ENCODE results near the gene SPATA3. TPM values are rescaled to one million over a fixed set of nuclear protein-coding genes. Genes with fewer than 3 reads are reported as not detected.
A peak's percentile ranks its signal among the peaks of the same experiment; 100 is the strongest.

SPATA3 gene
- total RNA-seq, 1 donor from 2014 or later: not detected

GRCh38 chr2:230972046-230972445 lies 23.9 kb upstream of the SPATA3 start:
- no peaks in the 10 kb centered on the region for H3K9me3 ChIP-seq
- H3K4me1 ChIP-seq: no peaks in the 10 kb centered on the region
- ATAC-seq (no peak), DNase-seq (no peak)
- H3K27me3 ChIP-seq: no peaks in the 10 kb centered on the region
- H3K27ac ChIP-seq: no peak overlapping the region
- no peaks in the 10 kb centered on the region for H3K36me3 ChIP-seq
- no peak overlapping the region for H3K4me3 ChIP-seq
- intact Hi-C loops (cut with DNase I): no loop called here
- TF ChIP-seq, protein P1, sequence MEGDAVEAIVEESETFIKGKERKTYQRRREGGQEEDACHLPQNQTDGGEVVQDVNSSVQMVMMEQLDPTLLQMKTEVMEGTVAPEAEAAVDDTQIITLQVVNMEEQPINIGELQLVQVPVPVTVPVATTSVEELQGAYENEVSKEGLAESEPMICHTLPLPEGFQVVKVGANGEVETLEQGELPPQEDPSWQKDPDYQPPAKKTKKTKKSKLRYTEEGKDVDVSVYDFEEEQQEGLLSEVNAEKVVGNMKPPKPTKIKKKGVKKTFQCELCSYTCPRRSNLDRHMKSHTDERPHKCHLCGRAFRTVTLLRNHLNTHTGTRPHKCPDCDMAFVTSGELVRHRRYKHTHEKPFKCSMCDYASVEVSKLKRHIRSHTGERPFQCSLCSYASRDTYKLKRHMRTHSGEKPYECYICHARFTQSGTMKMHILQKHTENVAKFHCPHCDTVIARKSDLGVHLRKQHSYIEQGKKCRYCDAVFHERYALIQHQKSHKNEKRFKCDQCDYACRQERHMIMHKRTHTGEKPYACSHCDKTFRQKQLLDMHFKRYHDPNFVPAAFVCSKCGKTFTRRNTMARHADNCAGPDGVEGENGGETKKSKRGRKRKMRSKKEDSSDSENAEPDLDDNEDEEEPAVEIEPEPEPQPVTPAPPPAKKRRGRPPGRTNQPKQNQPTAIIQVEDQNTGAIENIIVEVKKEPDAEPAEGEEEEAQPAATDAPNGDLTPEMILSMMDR (IDR thresholded peaks at IDR 0.05): no peak

DNA sequence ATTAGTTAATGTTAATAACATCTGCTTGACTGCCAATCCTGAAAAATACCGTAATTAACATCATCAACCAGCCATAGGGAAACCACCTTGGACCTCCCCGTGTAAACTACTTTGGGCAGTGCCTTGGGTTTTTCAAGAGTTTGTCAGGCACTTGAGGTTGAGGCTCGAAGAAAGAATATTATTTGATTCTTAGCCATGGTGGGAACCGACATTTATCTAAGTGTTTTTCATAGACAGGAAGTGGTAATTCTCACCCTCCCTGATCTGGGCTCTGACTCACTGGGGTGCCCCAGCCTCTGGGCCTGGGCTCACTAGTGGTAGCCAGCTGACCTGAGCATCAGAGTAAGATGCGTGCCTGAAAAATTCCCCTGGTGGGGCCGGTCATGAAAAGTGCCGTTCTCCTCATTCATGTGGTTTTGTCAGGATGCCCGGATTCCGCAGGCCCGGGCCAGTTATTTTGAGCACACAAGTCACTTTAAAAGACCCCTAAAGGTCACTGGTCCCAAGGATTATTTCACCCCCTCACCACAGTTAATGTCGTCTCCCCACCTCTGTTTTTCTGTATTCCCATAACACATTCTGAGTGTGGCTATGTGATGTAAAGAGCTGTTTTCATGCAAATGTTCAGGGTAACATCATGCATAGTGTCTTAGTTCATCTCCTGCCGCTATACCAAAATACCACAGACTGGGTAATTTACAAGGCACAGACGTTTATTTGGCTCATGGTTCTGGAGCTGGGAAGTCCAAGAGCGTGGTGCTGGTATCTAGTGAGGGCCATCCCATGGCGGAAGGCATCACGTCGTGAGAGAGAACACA lies 21.6 kb upstream of the SPATA3 start:
- DNase-seq (no peak), ATAC-seq (peak; percentile 78)
- TF ChIP-seq, protein P1 (IDR thresholded peaks at IDR 0.05): no peak
- H3K27ac ChIP-seq: no peak overlapping the region
- H3K27me3 ChIP-seq: no peaks in the 10 kb centered on the region
- no peaks in the 10 kb centered on the region for H3K4me1 ChIP-seq
- H3K36me3 ChIP-seq: no peaks in the 10 kb centered on the region
- H3K4me3 ChIP-seq: no peak overlapping the region
- intact Hi-C loops (cut with DNase I): no loop called here
- no peaks in the 10 kb centered on the region for H3K9me3 ChIP-seq

DNA sequence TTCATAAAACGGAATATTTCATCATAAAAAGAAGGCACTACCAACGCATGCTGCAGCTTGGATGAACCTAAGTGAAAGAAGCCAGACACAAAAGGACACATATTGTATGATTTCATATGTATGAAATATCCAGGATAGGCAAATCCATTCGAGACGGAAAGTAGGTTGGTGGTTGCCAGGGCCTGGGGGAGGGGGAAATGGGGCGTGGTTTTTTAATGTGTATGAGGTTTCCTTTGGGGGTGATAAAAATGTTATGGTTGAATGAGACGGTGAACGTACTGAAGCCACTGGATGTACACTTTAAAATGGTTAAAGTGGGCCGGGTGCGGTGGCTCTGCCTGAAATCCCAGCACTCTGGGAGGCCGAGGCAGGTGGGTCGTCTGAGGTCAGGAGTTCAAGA lies 20.0 kb upstream of the SPATA3 start:
- Histone ChIP-seq H3K9me3 (no peaks in the 10 kb centered on the region), H3K27ac (no peak overlapping the region), H3K4me3 (no peak overlapping the region), H3K36me3 (no peaks in the 10 kb centered on the region), H3K27me3 (no peaks in the 10 kb centered on the region), H3K4me1 (no peaks in the 10 kb centered on the region)
- intact Hi-C loops (cut with DNase I): no loop called here
- no peak for DNase-seq
- no peak for ATAC-seq
- TF ChIP-seq, protein P1 (IDR thresholded peaks at IDR 0.05): no peak

- Histone ChIP-seq H3K4me3 (no peak overlapping the region), H3K4me1 (no peaks in the 10 kb centered on the region), H3K36me3 (no peaks in the 10 kb centered on the region), H3K27ac (no peak overlapping the region), H3K27me3 (no peaks in the 10 kb centered on the region), H3K9me3 (no peaks in the 10 kb centered on the region)
- DNase-seq: no peak
- TF ChIP-seq, protein P1 (IDR thresholded peaks at IDR 0.05): no peak
- intact Hi-C loops (cut with DNase I): no loop called here
- ATAC-seq: no peak
Measured at GRCh38 chr2:230976671-230977171, 19.2 kb upstream of the SPATA3 start.

DNA sequence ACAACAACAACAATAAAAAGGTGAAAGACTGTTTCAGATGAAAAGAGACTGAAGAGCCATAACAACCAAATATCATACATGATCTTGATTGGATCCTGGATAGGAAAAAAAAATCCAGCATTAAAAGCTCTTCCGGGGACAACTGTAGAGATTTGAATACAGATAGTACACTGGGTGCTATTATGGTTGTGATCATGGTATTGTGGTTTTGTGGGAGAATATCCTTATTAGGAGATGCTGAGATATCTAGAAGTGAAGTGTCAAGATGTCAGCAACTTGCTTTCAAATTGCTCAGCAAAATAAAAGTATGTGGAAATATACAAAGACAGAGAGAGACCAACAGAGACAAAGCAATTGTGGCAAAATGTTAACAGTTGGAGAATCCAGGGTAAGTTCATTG lies 15.5 kb upstream of the SPATA3 start:
- Histone ChIP-seq H3K36me3 (no peaks in the 10 kb centered on the region), H3K9me3 (no peaks in the 10 kb centered on the region), H3K27ac (no peak overlapping the region), H3K4me1 (no peaks in the 10 kb centered on the region), H3K27me3 (no peaks in the 10 kb centered on the region), H3K4me3 (no peak overlapping the region)
- no peak for ATAC-seq
- no peak for DNase-seq
- intact Hi-C loops (cut with DNase I): loop anchor here (10.0 kb wide), 2 partner anchors 76 to 156 kb away; no protein-coding TSS in a partner anchor
- TF ChIP-seq, protein P1 (IDR thresholded peaks at IDR 0.05): no peak
